ENCODE measurements around the gene ADPRHL1.

The ADPRHL1 gene

GRCh38 chr13:113419531-113420193 is 33.6 kb downstream of the ADPRHL1 start:
- no peak for TF ChIP-seq YY1 (IDR thresholded peaks at IDR 0.05; ENCODE audit: low read depth)
- TF ChIP-seq USF1 (IDR thresholded peaks at IDR 0.05), result no peak
- TF ChIP-seq EGR1 (IDR thresholded peaks at IDR 0.05), result no peak
- no peak for TF ChIP-seq REST (IDR thresholded peaks at IDR 0.05; ENCODE audit: low read depth)
- TF ChIP-seq MAX (IDR thresholded peaks at IDR 0.05), result no peak
- TF ChIP-seq ZBTB7A (IDR thresholded peaks at IDR 0.05; ENCODE audit: low read depth), result no peak
- no peak for TF ChIP-seq CREB1 (IDR thresholded peaks at IDR 0.05; ENCODE audit: low read depth)
- TF ChIP-seq FOXM1 (IDR thresholded peaks at IDR 0.05; ENCODE audit: borderline replicate concordance, low read depth), result no peak
- TF ChIP-seq EP300 (IDR thresholded peaks at IDR 0.05; ENCODE audit: borderline replicate concordance), result no peak
- TF ChIP-seq NFIC (IDR thresholded peaks at IDR 0.05), result no peak
- TF ChIP-seq CEBPB (IDR thresholded peaks at IDR 0.05), result no peak
- TF ChIP-seq TEAD4 (IDR thresholded peaks at IDR 0.05), result no peak
- no peak for TF ChIP-seq TAF1 (IDR thresholded peaks at IDR 0.05; ENCODE audit: low read depth)
- TF ChIP-seq RAD21 (IDR thresholded peaks at IDR 0.05; ENCODE audit: low read depth), result no peak
- no peak for TF ChIP-seq TCF12 (IDR thresholded peaks at IDR 0.05; ENCODE audit: low read depth)

- TF ChIP-seq YY1 (IDR thresholded peaks at IDR 0.05; ENCODE audit: low read depth) (no peak), USF1 (IDR thresholded peaks at IDR 0.05) (no peak), CREB1 (IDR thresholded peaks at IDR 0.05; ENCODE audit: low read depth) (no peak), RAD21 (IDR thresholded peaks at IDR 0.05; ENCODE audit: low read depth) (no peak), ZBTB7A (IDR thresholded peaks at IDR 0.05; ENCODE audit: low read depth) (no peak), EP300 (IDR thresholded peaks at IDR 0.05; ENCODE audit: borderline replicate concordance) (no peak), CEBPB (IDR thresholded peaks at IDR 0.05) (no peak), FOXM1 (IDR thresholded peaks at IDR 0.05; ENCODE audit: borderline replicate concordance, low read depth) (no peak), REST (IDR thresholded peaks at IDR 0.05; ENCODE audit: low read depth) (no peak), TCF12 (IDR thresholded peaks at IDR 0.05; ENCODE audit: low read depth) (no peak), TAF1 (IDR thresholded peaks at IDR 0.05; ENCODE audit: low read depth) (no peak)
These were observed 34.6 kb downstream of the ADPRHL1 start for GRCh38 chr13:113418722-113419049.

- no peak for TF ChIP-seq EGR1 (IDR thresholded peaks at IDR 0.05)
- TF ChIP-seq FOXM1 (IDR thresholded peaks at IDR 0.05; ENCODE audit: borderline replicate concordance, low read depth), result no peak
- no peak for TF ChIP-seq ZBTB7A (IDR thresholded peaks at IDR 0.05; ENCODE audit: low read depth)
- TF ChIP-seq TCF12 (IDR thresholded peaks at IDR 0.05; ENCODE audit: low read depth), result no peak
- no peak for TF ChIP-seq TEAD4 (IDR thresholded peaks at IDR 0.05)
- no peak for TF ChIP-seq YY1 (IDR thresholded peaks at IDR 0.05; ENCODE audit: low read depth)
- no peak for TF ChIP-seq CREB1 (IDR thresholded peaks at IDR 0.05; ENCODE audit: low read depth)
- no peak for TF ChIP-seq REST (IDR thresholded peaks at IDR 0.05; ENCODE audit: low read depth)
- no peak for TF ChIP-seq RAD21 (IDR thresholded peaks at IDR 0.05; ENCODE audit: low read depth)
- TF ChIP-seq CEBPB (IDR thresholded peaks at IDR 0.05), result no peak
- TF ChIP-seq EP300 (IDR thresholded peaks at IDR 0.05; ENCODE audit: borderline replicate concordance), result no peak
- TF ChIP-seq USF1 (IDR thresholded peaks at IDR 0.05), result no peak
- TF ChIP-seq TAF1 (IDR thresholded peaks at IDR 0.05; ENCODE audit: low read depth), result no peak
- TF ChIP-seq MAX (IDR thresholded peaks at IDR 0.05), result no peak
- TF ChIP-seq NFIC (IDR thresholded peaks at IDR 0.05), result no peak
These were observed 35.2 kb downstream of the ADPRHL1 start for GRCh38 chr13:113417836-113418721.
